T follicular helper cell (primary cell): ENCODE results near the gene UFSP1.

Source experiments
- DNase-seq: peaks from one replicate; pipeline ENCODE4 v3.0.0-alpha.2; 2020; ENCODE audit warnings: low read depth

The UFSP1 gene

GRCh38 chr7:100882785-100883526 lies 6.6 kb downstream of the UFSP1 start:
- no peak for DNase-seq

- no peak for DNase-seq
Observed at GRCh38 chr7:100882201-100882600, 7.3 kb downstream of the UFSP1 start.

GRCh38 chr7:100881136-100881535 lies 8.4 kb downstream of the UFSP1 start:
- DNase-seq: no peak

- no peak for DNase-seq
Observed at GRCh38 chr7:100880645-100881044, 8.9 kb downstream of the UFSP1 start.

GRCh38 chr7:100879685-100880261 lies 9.7 kb downstream of the UFSP1 start:
- no peak for DNase-seq

GRCh38 chr7:100878685-100879084 lies 10.8 kb downstream of the UFSP1 start:
- no peak for DNase-seq

GRCh38 chr7:100878013-100878412 lies 11.5 kb downstream of the UFSP1 start:
- DNase-seq: no peak

- DNase-seq: no peak
Observed at GRCh38 chr7:100875356-100875751, 14.2 kb downstream of the UFSP1 start.

- DNase-seq: peak; percentile 98
Observed at GRCh38 chr7:100874577-100875355, 14.7 kb downstream of the UFSP1 start, which contains the start of gene SRRT. TSS of gene SRRT (plus strand) at chr7:100875103. CDS start at chr7:100875591, 488 bp downstream.

- DNase-seq: no peak
Observed at GRCh38 chr7:100874300-100874576, 15.3 kb downstream of the UFSP1 start.

- no peak for DNase-seq
Observed at GRCh38 chr7:100873599-100874299, 15.8 kb downstream of the UFSP1 start.

- no peak for DNase-seq
Observed at GRCh38 chr7:100867776-100868485, 21.6 kb downstream of the UFSP1 start.

GRCh38 chr7:100867040-100867775 lies 22.3 kb downstream of the UFSP1 start, which contains the start of gene TRIP6:
TSS of gene TRIP6 (plus strand) at chr7:100867387. CDS start at chr7:100867498, 111 bp downstream.
- DNase-seq: no peak

GRCh38 chr7:100866729-100867039 lies 22.8 kb downstream of the UFSP1 start:
- DNase-seq: no peak

- DNase-seq: no peak
Observed at GRCh38 chr7:100865938-100866728, 23.4 kb downstream of the UFSP1 start.

GRCh38 chr7:100865372-100865911 lies 24.1 kb downstream of the UFSP1 start:
- DNase-seq: no peak

- no peak for DNase-seq
Observed at GRCh38 chr7:100864263-100864845, 25.2 kb downstream of the UFSP1 start.

GRCh38 chr7:100863406-100863950 lies 26.0 kb downstream of the UFSP1 start:
- no peak for DNase-seq

- DNase-seq: no peak
Observed at GRCh38 chr7:100861616-100861985, 27.9 kb downstream of the UFSP1 start.
